HUES64 (cell line): ENCODE results near the gene BLVRB.
A peak's percentile ranks its signal among the peaks of the same experiment; 100 is the strongest.
"Not testable (repeated sequence)": the region's sequence is repeated elsewhere in the genome, so short reads cannot be mapped to it uniquely, and the experiment has no call there.

Experiments used
- H3K27ac ChIP-seq: 2 replicates; pipeline ENCODE4 v1.7.0; 2013; ENCODE audit warnings: low read depth, low read length, inconsistent platforms
- H3K27me3 ChIP-seq: 2 replicates; pipeline ENCODE4 v1.6.1; 2013; ENCODE audit warnings: mild to moderate bottlenecking, low read length; ENCODE audit not compliant: insufficient read depth
- H3K36me3 ChIP-seq: 2 replicates; pipeline ENCODE4 v1.6.1; 2013; ENCODE audit warnings: mild to moderate bottlenecking, low read length; ENCODE audit not compliant: insufficient read depth
- H3K4me1 ChIP-seq: 2 replicates; pipeline ENCODE4 v1.6.1; 2013; ENCODE audit warnings: mild to moderate bottlenecking, low read length, moderate library complexity; ENCODE audit not compliant: insufficient read depth
- H3K4me3 ChIP-seq: 2 replicates; pipeline ENCODE4 v1.5.1; 2013; ENCODE audit warnings: mild to moderate bottlenecking, low read length, moderate library complexity
- H3K9ac ChIP-seq: 2 replicates; pipeline ENCODE4 v1.6.1; 2013; ENCODE audit warnings: mild to moderate bottlenecking, low read depth, low read length
- H3K9me3 ChIP-seq: 2 replicates; pipeline ENCODE4 v1.6.1; 2013; ENCODE audit warnings: low read depth, low read length; ENCODE audit not compliant: insufficient read depth
- WGBS: fragments of 150-250, 120-280 bp; methylation state at CpG from one replicate; pipeline ENCODE4 v1.1.7; 2013; ENCODE audit warnings: missing lambda C conversion rate; 5-methylcytosine and 5-hydroxymethylcytosine counted together

The BLVRB gene

DNA sequence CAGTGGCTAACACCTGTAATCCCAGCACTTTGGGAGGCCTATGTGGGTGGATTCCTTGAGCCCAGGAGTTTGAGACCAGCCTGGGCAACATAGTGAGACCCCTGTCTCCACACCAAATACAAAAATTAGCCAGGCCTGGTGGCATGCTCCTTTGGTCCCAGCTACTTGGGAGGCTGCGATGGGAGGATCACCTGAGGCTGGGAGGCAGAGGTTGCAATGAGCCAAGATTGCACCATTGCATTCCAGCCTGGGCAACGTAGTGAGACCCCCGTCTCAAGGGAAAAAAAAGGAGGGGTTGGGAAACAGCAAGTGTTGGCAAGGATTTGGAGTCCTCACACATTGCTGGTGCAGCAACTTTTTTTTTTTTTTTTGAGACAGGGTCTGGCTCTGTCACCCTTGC lies 20.5 kb upstream of the BLVRB start:
- no peak overlapping the region for H3K9ac ChIP-seq
- H3K27ac ChIP-seq = no peak overlapping the region
- whole genome bisulfite sequencing = 93% methylated on average over 3 of the region's 3 CpGs
- H3K9me3 ChIP-seq = no peaks in the 10 kb centered on the region
- no peaks in the 10 kb centered on the region for H3K36me3 ChIP-seq
- H3K27me3 ChIP-seq = 0 out of 2 replicates have a peak, but pooled peaks cover 7% of the 10 kb centered on the region
- no peaks in the 10 kb centered on the region for H3K4me1 ChIP-seq
- no peak overlapping the region for H3K4me3 ChIP-seq

DNA sequence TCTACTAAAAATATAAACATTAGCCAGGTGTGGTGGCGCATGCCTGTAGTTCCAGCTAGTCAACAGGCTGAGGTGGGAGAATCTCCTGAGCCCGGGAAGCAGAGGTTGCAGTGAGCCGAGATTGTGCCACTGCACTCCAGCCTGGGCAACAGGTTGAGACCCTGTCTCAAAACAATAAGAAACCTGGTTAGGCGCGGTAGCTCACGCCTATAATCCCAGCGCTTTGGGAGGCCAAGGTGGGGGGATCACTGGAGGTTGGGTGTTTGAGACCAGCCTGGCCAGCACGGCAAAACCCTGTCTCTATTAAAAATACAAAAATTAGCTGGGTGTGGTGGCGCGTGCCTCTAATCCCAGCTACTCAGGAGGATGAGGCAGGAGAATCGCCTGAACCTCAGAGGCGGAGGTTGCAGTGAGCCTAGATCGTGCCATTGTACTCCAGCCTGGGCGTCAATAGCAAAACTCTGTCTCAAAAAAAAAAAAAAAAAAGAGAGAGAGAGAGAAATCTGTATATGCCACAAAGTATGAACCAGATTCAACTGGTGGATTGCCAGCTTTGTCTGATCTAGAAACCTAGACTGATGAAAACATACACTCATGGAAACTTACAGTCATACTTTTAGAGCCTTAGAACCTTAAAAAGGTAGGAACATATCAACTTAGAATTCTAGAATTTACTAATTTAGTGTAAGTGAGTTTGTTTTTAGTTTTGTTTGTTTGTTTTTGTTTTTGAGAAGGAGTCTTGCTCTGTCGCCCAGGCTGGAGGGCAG lies 10.5 kb upstream of the BLVRB start:
- H3K9ac ChIP-seq, H3K4me3 ChIP-seq, H3K36me3 ChIP-seq, H3K4me1 ChIP-seq, H3K27ac ChIP-seq, H3K9me3 ChIP-seq, H3K27me3 ChIP-seq: not testable (repeated sequence)
- WGBS = 88% methylated on average over 15 of the region's 15 CpGs

DNA sequence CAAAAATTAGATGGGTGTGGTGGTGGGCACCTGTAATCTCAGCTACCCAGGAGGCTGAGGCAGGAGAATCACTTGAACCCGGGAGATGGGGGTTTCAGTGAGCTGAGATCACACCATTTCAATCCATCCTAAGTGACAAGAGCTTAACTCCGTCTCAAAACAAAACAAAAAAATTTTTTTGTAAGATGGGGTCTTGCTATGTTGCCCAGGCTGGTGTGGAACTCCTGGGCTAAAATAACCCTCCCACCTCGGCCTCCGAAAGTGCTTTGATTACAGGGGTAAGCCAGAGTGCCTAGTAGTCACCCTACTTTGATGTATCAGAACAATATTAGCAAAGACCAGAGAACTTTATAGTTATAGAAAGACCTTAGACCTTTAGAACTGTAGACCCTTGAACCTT lies 9.2 kb upstream of the BLVRB start:
- Histone ChIP-seq H3K9me3 (no peaks in the 10 kb centered on the region), H3K36me3 (no peaks in the 10 kb centered on the region), H3K27me3 (peaks cover 2% of the 10 kb centered on the region; the same call in 1 of the 2 replicates), H3K9ac (no peak overlapping the region), H3K4me3 (no peak overlapping the region), H3K4me1 (no peaks in the 10 kb centered on the region), H3K27ac (no peak overlapping the region)
- WGBS = 96% methylated on average over 3 of the region's 4 CpGs

DNA sequence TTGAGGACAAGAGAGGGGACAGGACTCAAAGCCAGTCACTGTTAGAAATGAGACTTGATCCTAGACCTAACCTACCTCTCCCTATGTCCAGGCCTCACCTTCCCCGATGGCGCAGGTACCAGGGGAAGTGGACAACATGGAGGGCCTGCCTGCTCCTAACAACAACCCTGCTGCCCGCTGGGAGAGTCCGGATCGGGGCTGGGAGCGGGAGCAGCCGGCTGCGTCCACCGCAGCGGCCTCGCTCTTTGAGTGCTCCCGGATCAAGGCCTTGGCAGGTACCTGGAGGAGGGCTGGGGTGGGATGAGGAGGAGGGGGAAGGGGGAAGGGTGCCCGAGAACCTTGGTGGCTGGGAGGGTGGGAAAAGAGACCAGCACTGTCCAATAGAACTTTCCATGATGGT lies 7.0 kb upstream of the BLVRB start:
- Histone ChIP-seq H3K9ac (no peak overlapping the region), H3K9me3 (no peaks in the 10 kb centered on the region)

DNA sequence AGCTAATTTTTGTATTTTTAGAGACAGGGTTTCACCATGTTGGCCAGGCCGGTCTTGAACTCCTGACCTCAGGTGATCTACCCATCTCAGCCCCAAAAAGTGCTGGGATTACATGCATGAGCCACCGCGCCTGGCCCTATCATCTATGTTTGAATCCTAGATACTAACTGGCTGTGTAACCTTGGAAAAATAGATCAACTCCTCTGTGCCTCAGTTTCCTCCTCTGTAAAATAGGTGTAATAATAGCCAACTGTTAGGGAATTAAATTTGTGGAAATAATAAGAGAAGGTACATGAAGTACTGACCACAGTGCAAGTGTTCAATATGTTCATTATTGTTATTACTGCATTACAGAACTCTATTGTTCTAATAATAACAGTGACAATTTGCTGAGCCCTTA lies 5.6 kb upstream of the BLVRB start:
- H3K36me3 ChIP-seq = no peaks in the 10 kb centered on the region
- H3K27ac ChIP-seq = no peak overlapping the region
- peaks cover 30% of the 10 kb centered on the region for H3K27me3 ChIP-seq
- no peaks in the 10 kb centered on the region for H3K4me1 ChIP-seq
- WGBS = 90% methylated on average over 3 of the region's 3 CpGs
- H3K9me3 ChIP-seq = no peaks in the 10 kb centered on the region
- H3K4me3 ChIP-seq = no peak overlapping the region
- H3K9ac ChIP-seq = no peak overlapping the region

More for the DNA sequence above, 7.0 kb upstream of the BLVRB start:
- Histone ChIP-seq H3K4me3 (no peak overlapping the region), H3K4me1 (no peaks in the 10 kb centered on the region), H3K36me3 (no peaks in the 10 kb centered on the region), H3K27ac (no peak overlapping the region), H3K27me3 (peaks cover 16% of the 10 kb centered on the region)
- 96% methylated on average over 13 of the region's 13 CpGs for WGBS

DNA sequence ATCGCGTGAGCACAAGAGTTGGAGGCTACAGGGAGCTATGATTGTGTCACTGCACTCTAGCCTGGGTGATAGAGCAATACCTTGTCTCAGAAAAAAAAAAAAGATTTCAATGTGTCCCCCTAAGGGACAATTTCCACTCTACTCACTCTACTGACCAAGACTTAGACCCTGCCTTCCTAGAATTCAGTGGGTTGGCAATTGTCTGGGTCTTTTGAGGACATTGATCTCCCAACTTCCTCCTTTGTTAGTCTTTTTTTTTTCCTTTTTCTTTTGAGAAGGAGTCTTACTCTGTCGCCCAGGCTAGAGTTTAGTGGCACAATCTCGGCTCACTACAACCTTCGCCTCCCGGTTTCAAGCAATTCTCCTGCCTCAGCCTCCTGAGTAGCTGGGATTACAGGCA lies 3.5 kb upstream of the BLVRB start:
- Histone ChIP-seq H3K9ac (no peak overlapping the region), H3K4me3 (no peak overlapping the region), H3K27me3 (peaks cover 39% of the 10 kb centered on the region), H3K4me1 (peaks cover 6% of the 10 kb centered on the region; the same call in 1 of the 2 replicates), H3K27ac (no peak overlapping the region), H3K36me3 (no peaks in the 10 kb centered on the region), H3K9me3 (no peaks in the 10 kb centered on the region)
- 92% methylated on average over 6 of the region's 6 CpGs for WGBS

DNA sequence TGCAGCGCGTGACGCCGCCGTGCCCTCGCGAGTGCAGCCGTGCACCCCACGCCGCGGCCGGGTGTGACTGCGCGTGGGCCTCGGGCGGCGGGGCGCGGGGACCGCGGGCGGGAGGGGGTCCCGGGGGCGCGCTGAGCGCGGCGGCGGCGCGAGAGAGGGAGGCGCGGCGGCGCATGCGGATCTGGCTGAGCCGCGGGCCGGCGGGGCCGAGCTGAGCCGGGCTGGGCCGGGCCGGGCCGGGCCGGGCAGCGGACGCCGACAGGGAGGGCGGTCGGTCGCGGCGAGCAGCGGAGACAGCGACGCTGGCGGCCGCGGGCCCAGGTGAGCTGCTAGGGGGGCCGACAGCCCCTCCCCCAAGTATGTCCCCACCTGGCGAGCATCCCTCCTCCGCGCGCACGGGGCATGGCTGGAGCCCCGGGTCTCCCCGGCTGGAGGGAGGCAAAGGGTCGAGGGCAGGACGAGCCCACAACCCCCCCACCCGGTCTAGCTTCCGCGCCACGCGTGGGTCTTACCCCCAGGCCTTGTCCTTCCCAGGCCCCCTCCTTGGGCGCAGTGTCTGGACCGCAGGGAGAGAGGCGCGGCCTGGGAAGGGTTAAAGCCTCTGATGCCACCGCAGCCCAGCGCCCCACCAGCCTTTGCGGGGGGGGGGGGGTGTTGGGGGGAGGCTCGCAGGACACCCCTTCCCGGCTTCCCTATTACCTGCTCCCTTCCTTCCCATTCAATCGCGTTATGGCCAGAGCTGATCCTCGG lies 1.6 kb upstream of the BLVRB start, which contains the start of gene SPTBN4:
SPTBN4 (plus strand) TSS at position 17 of the 750 bp plus-strand sequence. CDS start 5,621 bp downstream, outside the sequence.
- Histone ChIP-seq H3K27me3 (peaks cover 39% of the 10 kb centered on the region), H3K9ac (no peak within 1 kb of the TSS), H3K27ac (no peak within 1 kb of the TSS), H3K4me1 (peaks cover 6% of the 10 kb centered on the region; the same call in 1 of the 2 replicates), H3K4me3 (peak within 1 kb of the TSS; percentile 43), H3K9me3 (no peaks in the 10 kb centered on the region), H3K36me3 (no peaks in the 10 kb centered on the region)
- 8% methylated on average over 79 of the region's 87 CpGs for WGBS

DNA sequence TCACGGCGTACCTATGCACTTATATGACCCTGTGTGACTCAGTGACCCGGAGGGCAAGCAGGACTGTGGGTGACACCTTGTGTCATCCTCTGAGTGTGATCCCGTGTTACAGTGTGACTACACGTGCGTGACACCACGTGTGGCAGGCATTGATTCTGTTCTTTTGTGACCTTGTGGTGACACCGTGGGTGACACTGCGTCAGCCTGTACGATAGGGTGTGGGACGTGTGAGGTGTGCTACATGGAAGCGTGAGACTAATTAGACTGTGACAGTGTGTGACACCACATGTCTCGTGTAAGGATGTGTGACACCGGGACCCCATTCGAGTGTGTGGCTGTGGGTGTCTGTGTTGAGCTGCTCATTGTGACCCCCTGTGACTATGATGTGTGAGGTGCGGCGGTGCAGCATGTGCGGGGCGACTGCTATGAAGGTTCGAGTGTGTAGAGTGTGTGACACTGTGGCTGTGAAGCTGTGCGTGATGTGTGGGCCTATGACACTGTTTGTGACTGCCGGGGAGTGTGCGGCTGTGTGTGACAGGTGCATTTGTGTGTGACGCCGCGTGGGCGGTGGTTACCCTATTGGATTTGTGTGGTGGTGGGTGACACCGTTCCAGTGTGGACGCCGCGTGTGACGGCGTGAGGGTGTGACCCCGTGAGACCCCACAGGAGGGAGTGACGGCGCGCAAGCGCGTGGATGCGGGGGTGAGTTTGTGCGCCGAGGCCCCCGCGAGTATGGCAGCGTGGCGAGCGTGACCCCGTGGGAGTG lies 857 bp upstream of the BLVRB start:
- Histone ChIP-seq H3K4me3 (peak overlapping the region; percentile 43), H3K4me1 (peaks cover 6% of the 10 kb centered on the region; the same call in 1 of the 2 replicates), H3K27me3 (peaks cover 39% of the 10 kb centered on the region), H3K36me3 (no peaks in the 10 kb centered on the region), H3K27ac (no peak overlapping the region), H3K9ac (no peak overlapping the region), H3K9me3 (no peaks in the 10 kb centered on the region)
- 30% methylated on average over 48 of the region's 48 CpGs for WGBS

DNA sequence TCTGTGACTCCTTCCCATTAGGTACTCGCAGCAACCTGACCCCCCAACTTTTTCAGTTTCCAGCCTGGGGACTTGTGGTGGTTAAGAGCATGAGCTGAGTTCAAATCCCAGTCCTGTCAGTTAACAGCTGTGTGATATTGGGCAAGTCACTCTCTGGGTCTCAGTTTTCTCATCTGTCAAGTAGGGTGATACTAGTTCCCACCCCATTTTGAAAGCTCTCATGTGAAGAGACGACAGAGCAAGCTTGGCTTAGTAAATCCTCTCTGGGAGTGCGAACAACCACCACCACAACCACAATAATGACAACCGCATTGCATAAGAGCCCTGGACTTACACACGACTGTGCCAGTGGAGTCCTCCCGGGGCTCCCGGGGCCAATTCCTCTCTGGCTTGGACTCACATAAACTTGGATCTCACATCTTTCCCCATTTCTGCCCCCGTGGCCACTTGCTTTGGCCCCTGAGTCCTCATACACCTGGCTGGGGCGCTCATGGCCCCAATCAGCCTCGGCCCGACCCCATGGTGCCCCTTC lies 454 bp downstream of the BLVRB start:
- H3K36me3 ChIP-seq = no peaks in the 10 kb centered on the region
- WGBS = 24% methylated on average over 11 of the region's 11 CpGs
- no peak overlapping the region for H3K9ac ChIP-seq
- H3K27me3 ChIP-seq = peaks cover 39% of the 10 kb centered on the region
- 0 out of 2 replicates have a peak overlapping the region, but pooled peaks have one; percentile 23 for H3K27ac ChIP-seq
- peaks cover 6% of the 10 kb centered on the region; the same call in 1 of the 2 replicates for H3K4me1 ChIP-seq
- H3K4me3 ChIP-seq = peak overlapping the region; percentile 74
- no peaks in the 10 kb centered on the region for H3K9me3 ChIP-seq

DNA sequence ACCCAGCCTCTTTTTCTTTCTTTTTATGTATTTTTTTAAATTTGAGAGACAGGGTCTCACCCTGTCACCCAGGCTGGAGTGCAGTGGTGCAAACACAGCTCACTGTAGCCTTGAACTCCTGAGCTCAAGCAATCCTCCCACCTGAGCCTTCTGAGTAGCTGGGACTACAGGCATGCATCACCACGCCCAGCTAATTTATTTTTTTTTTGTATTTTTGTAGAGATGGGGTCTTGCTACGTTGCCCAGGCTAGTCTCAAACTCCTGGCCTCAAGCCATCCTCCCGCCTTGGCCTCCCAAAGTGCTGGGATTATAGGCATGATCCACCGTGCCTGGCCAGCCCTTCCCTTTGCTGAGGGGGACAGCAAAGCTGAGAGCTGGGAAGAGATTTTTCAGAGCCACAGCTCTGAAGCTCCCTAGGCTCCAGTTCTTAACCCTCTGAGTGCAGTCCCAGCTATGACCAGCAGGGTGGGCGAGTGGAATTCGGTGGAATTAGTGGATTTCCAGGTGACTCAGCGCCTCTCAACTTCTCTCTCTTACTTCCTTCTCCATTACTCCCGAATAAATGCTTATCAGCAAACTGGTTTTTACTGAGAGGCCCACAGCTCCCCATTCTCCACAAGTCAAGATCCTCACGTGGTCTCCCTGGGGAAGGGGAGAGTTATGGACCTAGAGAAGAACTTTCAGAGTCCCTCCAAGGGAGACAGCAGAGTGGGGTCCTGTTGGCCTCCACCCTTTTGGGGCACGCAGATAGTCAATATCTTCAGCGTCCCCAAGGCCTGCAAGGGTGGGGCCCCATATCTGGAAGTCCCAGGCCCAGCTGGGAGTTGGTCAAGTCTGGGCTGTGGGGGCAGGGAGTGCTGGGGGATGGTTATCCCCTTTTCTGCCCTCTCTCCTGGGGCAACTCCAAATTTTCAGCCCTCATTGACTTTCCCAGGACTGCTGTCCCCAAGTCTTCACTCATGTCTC lies 1.2 kb downstream of the BLVRB start:
- peak overlapping the region; percentile 74 for H3K4me3 ChIP-seq
- H3K9me3 ChIP-seq = no peaks in the 10 kb centered on the region
- H3K4me1 ChIP-seq = peaks cover 6% of the 10 kb centered on the region; the same call in 1 of the 2 replicates
- H3K9ac ChIP-seq = no peak overlapping the region
- peaks cover 39% of the 10 kb centered on the region for H3K27me3 ChIP-seq
- H3K36me3 ChIP-seq = no peaks in the 10 kb centered on the region
- 49% methylated on average over 10 of the region's 11 CpGs for WGBS
- peak overlapping the region; percentile 43; the same call in 1 of the 2 replicates for H3K27ac ChIP-seq
